Ishikawa (cell line): ENCODE data around the gene LTB4R2.

Experiments used
- EP300 ChIP-seq: IDR thresholded peaks from 2 replicates; pipeline ENCODE4 v1.6.1; 2012; ENCODE audit warnings: borderline replicate concordance
- FOXM1 ChIP-seq: IDR thresholded peaks from 2 replicates; pipeline ENCODE4 v1.6.1; 2012; ENCODE audit warnings: low read depth, borderline replicate concordance
- MAX ChIP-seq: IDR thresholded peaks from 2 replicates; pipeline ENCODE4 v1.6.1; 2012
- NFIC ChIP-seq: IDR thresholded peaks from 2 replicates; pipeline ENCODE4 v1.6.1; 2012
- RAD21 ChIP-seq: IDR thresholded peaks from 2 replicates; pipeline ENCODE4 v1.6.1; 2012; ENCODE audit warnings: low read depth
- TAF1 ChIP-seq: IDR thresholded peaks from 2 replicates; pipeline ENCODE4 v1.6.1; 2012; ENCODE audit warnings: low read depth, mild to moderate bottlenecking
- TCF12 ChIP-seq: IDR thresholded peaks from 2 replicates; pipeline ENCODE4 v1.6.1; 2012; ENCODE audit warnings: low read depth
- TEAD4 ChIP-seq: IDR thresholded peaks from 2 replicates; pipeline ENCODE4 v1.6.1; 2012
- YY1 ChIP-seq: IDR thresholded peaks from 2 replicates; pipeline ENCODE4 v1.6.1; 2012; ENCODE audit warnings: low read depth
- ZBTB7A ChIP-seq: IDR thresholded peaks from 2 replicates; pipeline ENCODE4 v1.6.1; 2012; ENCODE audit warnings: low read depth
- TF ChIP-seq, protein P1 (sequence below): IDR thresholded peaks from 2 replicates; pipeline ENCODE4 v1.6.1; 2012

DNA sequence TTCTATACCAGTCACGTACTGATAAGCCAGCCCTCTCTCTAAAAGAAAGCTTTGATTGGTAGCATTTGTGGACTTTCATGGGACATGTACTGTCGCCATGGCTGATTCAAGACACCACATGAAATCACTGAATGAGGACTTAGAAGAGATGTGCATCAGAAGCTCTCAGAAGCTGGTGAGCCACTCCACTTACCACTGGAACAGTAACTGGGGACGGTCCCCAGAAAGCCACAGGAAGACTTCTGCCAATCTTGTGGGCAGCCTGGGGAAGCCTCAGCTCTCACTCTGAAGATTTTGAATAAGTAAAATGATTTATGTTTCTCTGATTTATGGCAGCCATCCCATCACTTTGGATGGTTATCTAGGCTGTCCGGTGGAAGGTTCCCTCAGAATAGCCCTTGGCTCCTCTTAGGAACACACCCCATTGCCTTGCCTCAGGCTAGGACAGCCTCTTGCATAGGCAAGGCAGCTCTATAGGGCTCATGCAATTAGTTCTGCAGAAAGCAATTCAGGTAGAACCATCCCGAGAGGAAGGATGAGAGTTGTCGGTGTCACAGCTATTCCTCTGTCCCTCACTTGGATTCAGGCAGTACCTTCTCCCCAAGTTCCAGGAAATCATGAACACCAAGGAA is 20.2 kb upstream of the LTB4R2 start:
- TF ChIP-seq YY1 = no peak
- TF ChIP-seq EP300 = no peak
- TF ChIP-seq, protein P1, sequence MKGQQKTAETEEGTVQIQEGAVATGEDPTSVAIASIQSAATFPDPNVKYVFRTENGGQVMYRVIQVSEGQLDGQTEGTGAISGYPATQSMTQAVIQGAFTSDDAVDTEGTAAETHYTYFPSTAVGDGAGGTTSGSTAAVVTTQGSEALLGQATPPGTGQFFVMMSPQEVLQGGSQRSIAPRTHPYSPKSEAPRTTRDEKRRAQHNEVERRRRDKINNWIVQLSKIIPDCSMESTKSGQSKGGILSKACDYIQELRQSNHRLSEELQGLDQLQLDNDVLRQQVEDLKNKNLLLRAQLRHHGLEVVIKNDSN = no peak
- no peak for TF ChIP-seq TEAD4
- no peak for TF ChIP-seq ZBTB7A
- TF ChIP-seq RAD21 = no peak
- TF ChIP-seq TCF12 = no peak
- TF ChIP-seq FOXM1 = no peak
- no peak for TF ChIP-seq MAX
- no peak for TF ChIP-seq TAF1
- TF ChIP-seq NFIC = no peak
